HL-60 (cell line): ENCODE measurements around the gene HTR2A.

Experiments
- DNase-seq, 2 experiments: peaks; one replicate each; pipeline ENCODE4 v3.0.0-alpha.2; 2010 to 2020; ENCODE audit warnings: low read depth in 1 of 2, low spot score in 1 of 2
- H3K27ac ChIP-seq: fragments of 250-450 bp; sonication (Bioruptor Pico); replicated peaks from 2 replicates; pipeline ENCODE4 v1.5.1; 2020; ENCODE audit warnings: mild to moderate bottlenecking, moderate library complexity
- H3K27me3 ChIP-seq: fragments of 250-450 bp; sonication (Bioruptor Pico); 2 replicates; pipeline ENCODE4 v1.5.1; 2021; ENCODE audit warnings: mild to moderate bottlenecking, moderate library complexity; ENCODE audit not compliant: insufficient read depth, poor library complexity, severe bottlenecking
- H3K4me3 ChIP-seq: replicated peaks from 2 replicates; pipeline ENCODE4 v1.5.1; 2011; ENCODE audit warnings: mild to moderate bottlenecking, control low read depth, low read length; ENCODE audit not compliant: insufficient read depth
- GABPA ChIP-seq: IDR thresholded peaks from 2 replicates; pipeline ENCODE4 v1.6.1; 2012; ENCODE audit warnings: low read depth
- POLR2AphosphoS5 ChIP-seq: IDR thresholded peaks from 2 replicates; pipeline ENCODE4 v1.6.1; 2012; ENCODE audit warnings: low read depth
- SPI1 ChIP-seq: IDR thresholded peaks from 2 replicates; pipeline ENCODE4 v1.6.1; 2012; ENCODE audit warnings: low read depth, mild to moderate bottlenecking, borderline replicate concordance
- TF ChIP-seq, protein P1 (sequence below): IDR thresholded peaks from one replicate; pipeline ENCODE4 v1.5.1; 2011; ENCODE audit warnings: low read length, control low read depth, inconsistent platforms; ENCODE audit not compliant: insufficient read depth
- TF ChIP-seq, protein P2 (sequence below): IDR thresholded peaks from 2 replicates; pipeline ENCODE4 v1.6.1; 2012; ENCODE audit warnings: low read depth; ENCODE audit not compliant: insufficient replicate concordance

HTR2A gene

DNA sequence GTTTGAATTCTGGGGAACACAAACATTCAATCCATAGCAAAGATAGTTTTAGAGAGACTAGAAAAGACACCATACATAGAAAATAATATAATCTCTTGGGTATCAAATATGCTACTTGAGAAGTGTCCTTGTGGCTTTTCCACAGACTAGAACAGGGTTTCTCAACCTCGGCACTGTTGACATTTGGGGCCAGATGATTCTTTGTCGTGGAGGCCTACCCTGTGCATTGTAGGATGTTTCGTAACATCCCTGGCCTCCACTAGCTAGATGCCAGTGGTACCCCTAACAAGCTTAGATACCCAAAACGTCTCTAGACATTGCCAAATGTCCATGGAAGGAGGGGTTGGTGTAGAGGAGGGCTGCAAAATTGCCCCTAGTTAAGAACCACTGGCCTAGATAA, 97.7 kb downstream of the HTR2A start:
- peak in 1 of 2 experiments; percentile 46 for DNase-seq
- TF ChIP-seq, protein P1, sequence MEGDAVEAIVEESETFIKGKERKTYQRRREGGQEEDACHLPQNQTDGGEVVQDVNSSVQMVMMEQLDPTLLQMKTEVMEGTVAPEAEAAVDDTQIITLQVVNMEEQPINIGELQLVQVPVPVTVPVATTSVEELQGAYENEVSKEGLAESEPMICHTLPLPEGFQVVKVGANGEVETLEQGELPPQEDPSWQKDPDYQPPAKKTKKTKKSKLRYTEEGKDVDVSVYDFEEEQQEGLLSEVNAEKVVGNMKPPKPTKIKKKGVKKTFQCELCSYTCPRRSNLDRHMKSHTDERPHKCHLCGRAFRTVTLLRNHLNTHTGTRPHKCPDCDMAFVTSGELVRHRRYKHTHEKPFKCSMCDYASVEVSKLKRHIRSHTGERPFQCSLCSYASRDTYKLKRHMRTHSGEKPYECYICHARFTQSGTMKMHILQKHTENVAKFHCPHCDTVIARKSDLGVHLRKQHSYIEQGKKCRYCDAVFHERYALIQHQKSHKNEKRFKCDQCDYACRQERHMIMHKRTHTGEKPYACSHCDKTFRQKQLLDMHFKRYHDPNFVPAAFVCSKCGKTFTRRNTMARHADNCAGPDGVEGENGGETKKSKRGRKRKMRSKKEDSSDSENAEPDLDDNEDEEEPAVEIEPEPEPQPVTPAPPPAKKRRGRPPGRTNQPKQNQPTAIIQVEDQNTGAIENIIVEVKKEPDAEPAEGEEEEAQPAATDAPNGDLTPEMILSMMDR, result no peak
- no peak for TF ChIP-seq POLR2AphosphoS5
- TF ChIP-seq, protein P2, sequence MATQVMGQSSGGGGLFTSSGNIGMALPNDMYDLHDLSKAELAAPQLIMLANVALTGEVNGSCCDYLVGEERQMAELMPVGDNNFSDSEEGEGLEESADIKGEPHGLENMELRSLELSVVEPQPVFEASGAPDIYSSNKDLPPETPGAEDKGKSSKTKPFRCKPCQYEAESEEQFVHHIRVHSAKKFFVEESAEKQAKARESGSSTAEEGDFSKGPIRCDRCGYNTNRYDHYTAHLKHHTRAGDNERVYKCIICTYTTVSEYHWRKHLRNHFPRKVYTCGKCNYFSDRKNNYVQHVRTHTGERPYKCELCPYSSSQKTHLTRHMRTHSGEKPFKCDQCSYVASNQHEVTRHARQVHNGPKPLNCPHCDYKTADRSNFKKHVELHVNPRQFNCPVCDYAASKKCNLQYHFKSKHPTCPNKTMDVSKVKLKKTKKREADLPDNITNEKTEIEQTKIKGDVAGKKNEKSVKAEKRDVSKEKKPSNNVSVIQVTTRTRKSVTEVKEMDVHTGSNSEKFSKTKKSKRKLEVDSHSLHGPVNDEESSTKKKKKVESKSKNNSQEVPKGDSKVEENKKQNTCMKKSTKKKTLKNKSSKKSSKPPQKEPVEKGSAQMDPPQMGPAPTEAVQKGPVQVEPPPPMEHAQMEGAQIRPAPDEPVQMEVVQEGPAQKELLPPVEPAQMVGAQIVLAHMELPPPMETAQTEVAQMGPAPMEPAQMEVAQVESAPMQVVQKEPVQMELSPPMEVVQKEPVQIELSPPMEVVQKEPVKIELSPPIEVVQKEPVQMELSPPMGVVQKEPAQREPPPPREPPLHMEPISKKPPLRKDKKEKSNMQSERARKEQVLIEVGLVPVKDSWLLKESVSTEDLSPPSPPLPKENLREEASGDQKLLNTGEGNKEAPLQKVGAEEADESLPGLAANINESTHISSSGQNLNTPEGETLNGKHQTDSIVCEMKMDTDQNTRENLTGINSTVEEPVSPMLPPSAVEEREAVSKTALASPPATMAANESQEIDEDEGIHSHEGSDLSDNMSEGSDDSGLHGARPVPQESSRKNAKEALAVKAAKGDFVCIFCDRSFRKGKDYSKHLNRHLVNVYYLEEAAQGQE, result no peak
- TF ChIP-seq SPI1, result no peak
- TF ChIP-seq GABPA, result no peak

DNA sequence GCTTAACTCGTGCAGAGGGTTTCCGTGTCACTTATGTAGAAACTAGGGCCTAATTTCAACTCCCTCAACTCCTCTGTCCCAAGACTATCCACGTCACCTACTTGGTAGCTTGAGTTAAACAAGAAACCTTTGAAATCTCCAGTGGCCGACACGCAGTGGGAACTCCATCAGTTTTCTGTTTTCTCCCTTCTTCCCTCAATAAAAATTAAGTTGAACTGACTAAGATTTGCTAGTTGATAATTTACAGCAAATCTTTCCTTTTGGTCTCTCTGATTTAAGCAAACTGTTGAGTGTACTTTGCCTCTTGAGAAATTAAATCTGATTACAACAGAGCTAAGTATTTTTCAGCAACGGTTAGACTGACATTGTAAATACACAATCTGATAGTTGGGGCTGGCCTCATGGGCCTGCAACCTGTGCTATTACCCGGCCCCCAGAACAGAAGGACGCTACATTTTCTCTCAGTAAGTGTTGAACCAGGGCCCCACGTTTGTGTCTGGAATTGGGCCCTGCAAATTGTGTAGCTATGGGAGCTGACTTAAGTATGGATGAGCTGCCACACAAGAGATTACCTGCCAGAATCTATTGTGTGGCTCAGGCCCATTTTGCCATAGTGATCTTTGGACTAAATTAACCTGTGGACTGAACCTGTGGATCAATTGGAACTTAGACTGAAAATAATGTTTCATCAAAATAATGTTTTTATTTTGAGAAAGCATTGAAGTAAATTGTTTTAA, 99.2 kb downstream of the HTR2A start:
- Histone ChIP-seq H3K27me3 (no peaks in the 10 kb centered on the region), H3K4me3 (peak overlapping the region; percentile 92), H3K27ac (peak overlapping the region; percentile 90)
- TF ChIP-seq SPI1 (no peak), GABPA (no peak), POLR2AphosphoS5 (no peak)
- TF ChIP-seq, protein P1, result no peak
- TF ChIP-seq, protein P2, result no peak
- no peak for DNase-seq

More for the DNA sequence above, 97.7 kb downstream of the HTR2A start:
- H3K27me3 ChIP-seq, result no peaks in the 10 kb centered on the region
- no peak overlapping the region for H3K27ac ChIP-seq
- H3K4me3 ChIP-seq, result no peak overlapping the region

DNA sequence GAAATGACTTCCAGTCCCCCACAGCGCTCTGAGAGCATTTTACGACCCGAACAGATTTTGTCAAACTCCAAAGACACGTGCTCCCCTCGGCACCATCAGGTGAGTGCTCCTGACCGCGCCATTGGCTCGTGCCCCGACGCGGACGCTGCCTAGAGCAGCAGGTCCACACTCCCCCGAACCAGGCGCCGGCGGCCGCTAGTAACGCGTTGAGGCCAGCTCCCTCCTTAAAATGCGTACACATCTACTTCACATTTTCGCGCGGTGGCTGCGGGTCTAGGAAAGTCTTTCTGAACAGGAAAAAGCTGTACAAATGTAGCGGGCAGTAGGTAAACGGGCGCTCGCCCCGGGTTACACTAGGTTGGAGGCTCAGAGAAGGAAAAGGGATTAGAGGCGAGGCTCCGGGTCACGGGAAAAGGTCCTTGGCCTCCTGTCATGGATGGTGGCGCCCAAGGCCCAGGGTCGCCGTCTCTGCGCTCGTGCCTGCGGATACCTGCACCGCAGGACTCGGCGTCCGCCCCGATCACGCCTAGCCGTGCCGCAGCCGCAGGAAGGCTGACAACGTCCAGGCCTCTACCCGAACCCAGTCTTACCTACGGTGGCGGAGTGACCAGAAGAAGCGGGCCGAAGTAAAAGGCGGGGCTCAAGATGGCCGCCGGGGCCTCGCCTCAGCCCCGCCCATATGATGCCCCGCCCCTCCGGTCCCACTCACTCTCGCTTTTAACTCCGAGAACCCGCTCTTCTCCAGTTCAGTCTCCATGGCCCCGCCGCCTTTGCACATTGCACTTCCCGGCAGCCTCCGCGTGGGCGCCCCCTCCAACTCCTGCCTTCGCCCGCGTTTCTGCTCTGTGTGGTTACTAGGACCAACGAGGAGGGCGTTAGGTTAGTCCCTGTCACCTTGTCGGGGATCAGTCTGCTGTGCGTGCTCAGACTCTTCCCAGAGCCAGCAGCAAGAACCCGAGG, 100.1 kb downstream of the HTR2A start, which contains the start of gene ESD:
Gene ESD (minus strand): TSS at position 647 of the 960 bp plus-strand sequence. CDS start 5,748 bp downstream, outside the sequence.
- H3K27ac ChIP-seq, result peak within 1 kb of the TSS; percentile 90
- DNase-seq, result peak; percentile 77 to 97
- TF ChIP-seq GABPA (no peak), SPI1 (peak; percentile 26; the same call in 1 of the 2 replicates), POLR2AphosphoS5 (peak; percentile 76)
- TF ChIP-seq, protein P2, result peak; percentile 22
- H3K4me3 ChIP-seq, result peak within 1 kb of the TSS; percentile 92
- no peaks in the 10 kb centered on the region for H3K27me3 ChIP-seq
